MM.1S (cell line): ENCODE data around the gene NINL.

Experiments used
- EZH2 ChIP-seq: fragments of 300-600 bp; sonication (generic); optimal IDR thresholded peaks from 2 replicates; pipeline ENCODE3; 2017; ENCODE audit warnings: low read depth, mild to moderate bottlenecking, antibody characterized with exemption, low read length, mixed read lengths
- EZH2phosphoT487 ChIP-seq: fragments of 300-600 bp; sonication (generic); IDR thresholded peaks from 2 replicates; pipeline ENCODE4 v1.6.1; 2018; ENCODE audit warnings: antibody characterized with exemption, low read length
- TF ChIP-seq, protein P1 (sequence below): fragments of 300-600 bp; sonication (generic); IDR thresholded peaks from 2 replicates; pipeline ENCODE4 v1.5.1; 2016; ENCODE audit warnings: antibody characterized with exemption, low read length, mixed read lengths

DNA sequence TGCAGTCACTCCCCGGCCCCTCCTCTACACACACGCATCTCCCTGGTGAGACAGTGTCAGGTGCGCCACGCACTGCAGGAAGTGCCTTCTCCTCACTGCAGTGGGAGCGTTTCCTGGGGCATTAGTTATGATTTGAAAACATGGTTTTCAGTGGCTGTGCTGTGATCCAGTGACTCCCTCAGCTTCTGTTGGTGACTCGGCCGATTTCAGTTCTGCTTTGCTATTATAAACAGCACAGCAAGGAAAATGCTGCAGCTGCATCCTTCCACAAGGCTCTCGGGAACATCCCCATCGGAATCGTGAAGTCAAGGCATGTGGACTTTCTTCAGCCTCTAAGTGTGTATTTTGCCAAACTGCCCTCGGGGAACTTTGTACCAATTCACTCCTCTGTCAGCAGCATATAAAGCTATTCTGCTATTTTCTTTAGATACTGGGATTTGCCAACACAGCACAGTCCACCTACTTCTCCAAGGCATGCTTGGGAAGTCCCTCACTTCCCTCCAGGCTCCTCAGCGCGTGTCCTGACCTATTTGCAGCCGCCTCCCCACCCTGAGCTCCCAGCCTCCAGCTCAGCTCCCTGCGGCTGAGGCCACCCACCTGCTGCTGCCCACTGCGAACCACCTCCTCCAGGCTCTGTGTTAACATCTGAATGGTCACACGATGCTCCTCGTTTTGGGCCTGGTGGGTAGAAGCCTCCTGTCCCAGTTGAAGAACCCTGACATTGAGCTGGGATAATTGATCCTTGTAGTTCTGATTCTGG is 123.4 kb downstream of the NINL start:
- no peak for TF ChIP-seq EZH2phosphoT487
- TF ChIP-seq, protein P1, sequence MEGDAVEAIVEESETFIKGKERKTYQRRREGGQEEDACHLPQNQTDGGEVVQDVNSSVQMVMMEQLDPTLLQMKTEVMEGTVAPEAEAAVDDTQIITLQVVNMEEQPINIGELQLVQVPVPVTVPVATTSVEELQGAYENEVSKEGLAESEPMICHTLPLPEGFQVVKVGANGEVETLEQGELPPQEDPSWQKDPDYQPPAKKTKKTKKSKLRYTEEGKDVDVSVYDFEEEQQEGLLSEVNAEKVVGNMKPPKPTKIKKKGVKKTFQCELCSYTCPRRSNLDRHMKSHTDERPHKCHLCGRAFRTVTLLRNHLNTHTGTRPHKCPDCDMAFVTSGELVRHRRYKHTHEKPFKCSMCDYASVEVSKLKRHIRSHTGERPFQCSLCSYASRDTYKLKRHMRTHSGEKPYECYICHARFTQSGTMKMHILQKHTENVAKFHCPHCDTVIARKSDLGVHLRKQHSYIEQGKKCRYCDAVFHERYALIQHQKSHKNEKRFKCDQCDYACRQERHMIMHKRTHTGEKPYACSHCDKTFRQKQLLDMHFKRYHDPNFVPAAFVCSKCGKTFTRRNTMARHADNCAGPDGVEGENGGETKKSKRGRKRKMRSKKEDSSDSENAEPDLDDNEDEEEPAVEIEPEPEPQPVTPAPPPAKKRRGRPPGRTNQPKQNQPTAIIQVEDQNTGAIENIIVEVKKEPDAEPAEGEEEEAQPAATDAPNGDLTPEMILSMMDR = no peak
- TF ChIP-seq EZH2 = no peak
